Stimulated activated CD4-positive, alpha-beta T cell treated with anti-CD3 and anti-CD28 coated beads, Interleukin-2, amount 100 ng/mL, for 48 hours (primary cell): Measurements from ENCODE around the gene RAD51B.
"Not testable (repeated sequence)": the region's sequence is repeated elsewhere in the genome, so short reads cannot be mapped to it uniquely, and the experiment has no call there.

Experiments
- DNase-seq, 2 donors: peaks; one replicate each; pipeline ENCODE4 v3.0.0-alpha.2; 2020

Gene RAD51B

GRCh38 chr14:68085742-68086141 lies 266.2 kb downstream of the RAD51B start:
- no peak for DNase-seq

GRCh38 chr14:68088451-68088854 lies 268.9 kb downstream of the RAD51B start:
- DNase-seq = no peak

- DNase-seq = no peak
Observed at GRCh38 chr14:68089146-68089731, 269.7 kb downstream of the RAD51B start.

DNA sequence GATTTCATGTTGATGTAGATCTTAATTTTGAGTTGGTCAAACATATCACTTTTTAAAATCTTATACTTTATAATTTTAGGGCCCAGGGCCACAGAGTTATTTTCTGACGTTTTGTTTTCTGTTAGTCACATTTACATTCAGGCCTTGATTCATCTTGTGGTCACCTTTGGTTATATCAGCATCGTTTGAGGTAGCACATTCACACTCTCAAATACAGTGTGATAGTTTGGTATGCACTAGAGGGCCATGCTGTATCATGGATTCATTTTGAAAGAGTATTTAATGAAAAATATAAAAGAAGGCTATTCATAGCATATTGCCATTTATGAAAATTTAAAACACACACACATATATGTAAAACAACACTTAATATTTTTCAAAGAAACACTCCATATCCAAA lies 274.6 kb downstream of the RAD51B start:
- no peak for DNase-seq

GRCh38 chr14:68094752-68095151 lies 275.2 kb downstream of the RAD51B start:
- DNase-seq = no peak

DNA sequence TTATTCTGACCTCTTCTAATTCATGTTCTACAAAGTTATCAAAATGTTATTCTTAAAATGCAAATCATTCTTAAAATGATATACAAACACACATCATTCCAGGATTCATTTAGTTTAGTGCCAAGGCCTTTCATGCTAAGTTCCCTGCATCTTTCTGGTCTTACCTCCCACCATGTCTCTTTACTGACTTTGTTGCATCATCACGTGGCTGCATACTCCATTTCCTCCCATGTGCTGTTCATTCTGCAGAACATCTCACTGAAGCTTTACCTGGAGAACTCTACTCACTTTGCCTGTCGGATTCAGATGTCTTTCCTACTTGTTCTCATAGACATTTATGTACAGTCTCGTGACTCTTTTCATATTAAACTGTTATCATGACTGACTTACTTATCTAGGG lies 278.1 kb downstream of the RAD51B start:
- DNase-seq = no peak

GRCh38 chr14:68098834-68099233 lies 279.3 kb downstream of the RAD51B start:
- no peak for DNase-seq

GRCh38 chr14:68099495-68100045 lies 280.0 kb downstream of the RAD51B start:
- no peak for DNase-seq

- DNase-seq = not testable (repeated sequence)
Observed at GRCh38 chr14:68101715-68102301, 282.2 kb downstream of the RAD51B start.

GRCh38 chr14:68103853-68104252 lies 284.3 kb downstream of the RAD51B start:
- DNase-seq = no peak

GRCh38 chr14:68104518-68104917 lies 284.9 kb downstream of the RAD51B start:
- DNase-seq = no peak

DNA sequence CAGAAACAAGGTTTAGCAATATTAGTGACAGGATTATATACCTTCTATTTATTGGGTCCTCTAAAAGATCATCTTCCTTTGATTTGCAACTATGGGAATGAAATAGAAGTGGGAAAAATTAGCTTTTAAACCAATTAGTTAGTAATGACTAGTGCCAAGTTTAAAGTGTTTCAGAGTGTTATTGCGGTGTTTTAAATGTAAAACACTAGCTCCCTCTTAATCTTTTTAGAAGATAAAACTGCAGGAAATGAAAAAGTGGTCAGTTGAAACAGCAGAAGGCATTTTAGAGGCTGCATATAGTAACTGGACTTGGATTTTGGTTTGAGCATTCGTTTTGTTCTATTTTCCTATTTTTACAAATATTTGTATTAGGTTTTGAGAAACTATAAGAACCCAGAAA lies 286.2 kb downstream of the RAD51B start:
- DNase-seq = no peak

GRCh38 chr14:68106456-68106855 lies 286.9 kb downstream of the RAD51B start:
- no peak for DNase-seq

- no peak for DNase-seq
Observed at GRCh38 chr14:68106905-68107304, 287.3 kb downstream of the RAD51B start.

- DNase-seq = no peak
Observed at GRCh38 chr14:68109132-68109900, 289.7 kb downstream of the RAD51B start.

GRCh38 chr14:68111097-68111852 lies 291.7 kb downstream of the RAD51B start:
- DNase-seq = no peak

GRCh38 chr14:68111853-68112270 lies 292.3 kb downstream of the RAD51B start:
- no peak for DNase-seq

- DNase-seq = no peak
Observed at GRCh38 chr14:68112442-68112841, 292.9 kb downstream of the RAD51B start.

DNA sequence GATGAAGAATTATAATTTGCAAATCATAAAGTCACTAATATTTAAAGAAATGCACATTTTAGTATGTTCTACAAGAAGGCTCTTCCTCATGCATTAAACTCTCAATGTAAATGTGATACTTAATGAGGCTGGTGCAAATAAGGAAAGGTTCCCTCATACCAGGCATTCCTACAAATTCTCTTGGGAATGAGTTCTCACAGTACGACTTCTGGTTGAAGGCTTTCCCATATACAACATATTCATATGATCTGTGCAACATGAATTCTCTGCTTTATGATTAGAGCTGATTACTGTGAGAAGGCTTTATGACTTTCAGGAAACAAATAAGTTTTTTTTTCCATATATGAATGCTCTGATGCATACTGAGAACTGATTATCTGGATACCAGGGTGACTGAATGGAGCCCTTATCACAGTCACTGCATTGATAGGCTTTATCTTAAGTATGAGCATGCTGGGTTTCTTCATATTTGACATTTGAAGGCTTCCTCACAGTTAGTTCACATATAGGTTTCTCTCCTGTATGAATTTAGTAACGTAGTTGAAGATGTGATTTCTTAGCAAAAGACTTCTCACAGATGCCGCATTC lies 293.9 kb downstream of the RAD51B start:
- DNase-seq = no peak

DNA sequence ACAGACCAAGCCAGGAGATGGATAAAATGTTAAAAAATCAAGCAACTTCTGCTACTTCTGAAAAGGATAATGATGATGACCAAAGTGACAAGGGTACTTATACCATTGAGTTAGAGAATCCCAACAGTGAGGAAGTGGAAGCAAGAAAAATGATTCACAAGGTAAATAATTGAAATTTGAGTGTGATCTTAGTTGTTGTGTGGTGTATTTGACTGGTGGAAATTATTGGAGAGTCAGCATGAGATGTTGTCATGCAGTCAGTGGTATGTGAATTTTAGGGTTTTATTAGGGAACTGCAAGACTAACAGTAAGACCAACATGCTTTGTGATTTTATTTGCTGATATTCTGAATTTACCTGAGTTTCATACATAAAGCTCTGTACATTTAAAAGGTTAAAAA lies 296.4 kb downstream of the RAD51B start:
- DNase-seq = not testable (repeated sequence)

DNA sequence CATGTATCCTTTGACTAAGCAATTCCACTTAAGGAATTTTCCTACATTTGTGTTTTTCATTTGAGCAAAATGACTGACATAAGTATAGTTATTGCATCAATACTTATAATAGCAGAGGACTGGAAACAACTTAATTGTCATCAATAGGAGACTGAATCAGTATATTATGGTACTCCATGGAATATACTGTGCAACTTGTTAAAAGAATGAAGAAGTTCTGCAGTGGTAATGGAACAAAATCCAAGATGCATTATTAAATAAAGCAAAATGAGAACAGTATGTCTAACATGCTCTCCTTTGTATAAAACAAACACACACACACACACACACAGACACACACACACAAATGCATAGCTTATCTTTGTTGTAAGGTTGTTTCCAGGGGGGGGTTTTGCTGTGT lies 303.1 kb downstream of the RAD51B start:
- DNase-seq = no peak

GRCh38 chr14:68124050-68124449 lies 304.5 kb downstream of the RAD51B start:
- no peak for DNase-seq
